Measurements from ENCODE around the gene CAPN10. TPM values are rescaled to one million over a fixed set of nuclear protein-coding genes. Genes with fewer than 3 reads are reported as not detected.

CAPN10 gene
- total RNA-seq, 1 donor, result 21.0 TPM

GRCh38 chr2:240624950-240625621 lies 38.6 kb downstream of the CAPN10 start, which contains the start of gene GPR35:
Gene GPR35, plus strand, starts transcription at chr2:240625480. Its CDS starts 4,473 bp downstream, at chr2:240629953.
- no peaks in the 10 kb centered on the region for H3K79me2 ChIP-seq (ENCODE audit: insufficient read depth, low read length)
- no peaks in the 10 kb centered on the region for H3K36me3 ChIP-seq (ENCODE audit: insufficient read depth, low read length)
- H4K20me1 ChIP-seq (ENCODE audit: insufficient read depth, low read length), result no peaks in the 10 kb centered on the region
- peaks cover 9% of the 10 kb centered on the region for H3K4me1 ChIP-seq (ENCODE audit: insufficient read depth, low read length)
- H3K4me3 ChIP-seq (ENCODE audit: insufficient read depth, low read length), result no peak within 1 kb of the TSS
- DNase-seq (ENCODE audit: insufficient read length, low spot score, missing footprints), result peak; percentile 99
- no peak for TF ChIP-seq CTCF (IDR thresholded peaks at IDR 0.05; ENCODE audit: extremely low read depth, low read depth, low read length)
- H2AFZ ChIP-seq (ENCODE audit: low read length), result peak within 1 kb of the TSS; percentile 29
- peak within 1 kb of the TSS; percentile 43 for H3K4me2 ChIP-seq (ENCODE audit: insufficient read depth, low read length)
- no peaks in the 10 kb centered on the region for H3K9me3 ChIP-seq (ENCODE audit: low read depth, low read length)
- H3K27me3 ChIP-seq (ENCODE audit: insufficient read depth, low read length), result no peaks in the 10 kb centered on the region
- H3K27ac ChIP-seq (ENCODE audit: low read depth, low read length), result no peak within 1 kb of the TSS

- no peak overlapping the region for H2AFZ ChIP-seq (ENCODE audit: low read length)
- H3K4me2 ChIP-seq (ENCODE audit: insufficient read depth, low read length), result no peak overlapping the region
- H3K36me3 ChIP-seq (ENCODE audit: insufficient read depth, low read length), result no peaks in the 10 kb centered on the region
- H3K27me3 ChIP-seq (ENCODE audit: insufficient read depth, low read length), result no peaks in the 10 kb centered on the region
- H3K4me3 ChIP-seq (ENCODE audit: insufficient read depth, low read length), result no peak overlapping the region
- H4K20me1 ChIP-seq (ENCODE audit: insufficient read depth, low read length), result no peaks in the 10 kb centered on the region
- no peaks in the 10 kb centered on the region for H3K79me2 ChIP-seq (ENCODE audit: insufficient read depth, low read length)
- peak; percentile 77 for DNase-seq (ENCODE audit: insufficient read length, low spot score, missing footprints)
- peaks cover 5% of the 10 kb centered on the region for H3K4me1 ChIP-seq (ENCODE audit: insufficient read depth, low read length)
- no peaks in the 10 kb centered on the region for H3K9me3 ChIP-seq (ENCODE audit: low read depth, low read length)
- no peak for TF ChIP-seq CTCF (IDR thresholded peaks at IDR 0.05; ENCODE audit: extremely low read depth, low read depth, low read length)
- no peak overlapping the region for H3K27ac ChIP-seq (ENCODE audit: low read depth, low read length)
These were observed 40.2 kb downstream of the CAPN10 start for GRCh38 chr2:240626531-240627300.

GRCh38 chr2:240627736-240628506 lies 41.4 kb downstream of the CAPN10 start:
- H3K27me3 ChIP-seq (ENCODE audit: insufficient read depth, low read length), result no peaks in the 10 kb centered on the region
- H3K79me2 ChIP-seq (ENCODE audit: insufficient read depth, low read length), result no peaks in the 10 kb centered on the region
- no peak overlapping the region for H3K4me2 ChIP-seq (ENCODE audit: insufficient read depth, low read length)
- H2AFZ ChIP-seq (ENCODE audit: low read length), result no peak overlapping the region
- no peaks in the 10 kb centered on the region for H3K36me3 ChIP-seq (ENCODE audit: insufficient read depth, low read length)
- peak; percentile 72 for DNase-seq (ENCODE audit: insufficient read length, low spot score, missing footprints)
- no peaks in the 10 kb centered on the region for H4K20me1 ChIP-seq (ENCODE audit: insufficient read depth, low read length)
- no peak overlapping the region for H3K27ac ChIP-seq (ENCODE audit: low read depth, low read length)
- H3K4me3 ChIP-seq (ENCODE audit: insufficient read depth, low read length), result no peak overlapping the region
- H3K4me1 ChIP-seq (ENCODE audit: insufficient read depth, low read length), result peaks cover 5% of the 10 kb centered on the region
- H3K9me3 ChIP-seq (ENCODE audit: low read depth, low read length), result no peaks in the 10 kb centered on the region
- no peak for TF ChIP-seq CTCF (IDR thresholded peaks at IDR 0.05; ENCODE audit: extremely low read depth, low read depth, low read length)

GRCh38 chr2:240628507-240628807 lies 41.9 kb downstream of the CAPN10 start:
- Histone ChIP-seq H3K4me2 (ENCODE audit: insufficient read depth, low read length) (no peak overlapping the region), H2AFZ (ENCODE audit: low read length) (no peak overlapping the region)
- no peak for TF ChIP-seq CTCF (IDR thresholded peaks at IDR 0.05; ENCODE audit: extremely low read depth, low read depth, low read length)

More at GRCh38 chr2:240628507-240628807, 41.9 kb downstream of the CAPN10 start:
- no peak overlapping the region for H3K4me3 ChIP-seq (ENCODE audit: insufficient read depth, low read length)
- no peaks in the 10 kb centered on the region for H3K36me3 ChIP-seq (ENCODE audit: insufficient read depth, low read length)
- H3K4me1 ChIP-seq (ENCODE audit: insufficient read depth, low read length), result peaks cover 5% of the 10 kb centered on the region
- no peaks in the 10 kb centered on the region for H4K20me1 ChIP-seq (ENCODE audit: insufficient read depth, low read length)
- DNase-seq (ENCODE audit: insufficient read length, low spot score, missing footprints), result peak; percentile 51
- no peaks in the 10 kb centered on the region for H3K79me2 ChIP-seq (ENCODE audit: insufficient read depth, low read length)
- H3K27me3 ChIP-seq (ENCODE audit: insufficient read depth, low read length), result no peaks in the 10 kb centered on the region
- no peaks in the 10 kb centered on the region for H3K9me3 ChIP-seq (ENCODE audit: low read depth, low read length)
- H3K27ac ChIP-seq (ENCODE audit: low read depth, low read length), result no peak overlapping the region

All from osteoblast (primary cell).